K562 (cell line): ENCODE data around the gene VPS41. TPM values are rescaled to one million over a fixed set of nuclear protein-coding genes. Genes with fewer than 3 reads are reported as not detected.

Experiments
- CAMTA2 ChIP-seq: fragments of 250-450 bp; sonication (Bioruptor Pico); conservative IDR thresholded peaks from 2 replicates; pipeline ENCODE4 v1.5.1; 2022
- CEBPB ChIP-seq: fragments of 450-650 bp; IDR thresholded peaks from 2 replicates; pipeline ENCODE4 v1.6.1; 2016; ENCODE audit warnings: missing genetic modification characterization, missing compliant biosample characterization
- CREB1 ChIP-seq, 2 experiments: sonication (generic) in 1 of 2; formaldehyde crosslinking in 1 of 2; IDR thresholded peaks; 2 replicates each; pipeline versions ENCODE4 v1.6.1 to v1.8.0; 2012 to 2022; ENCODE audit warnings: inconsistent platforms in 1 of 2, mild to moderate bottlenecking in 1 of 2, missing genetic modification reagents in 1 of 2, moderate library complexity in 1 of 2
- DMBX1 ChIP-seq: fragments of 250-450 bp; sonication (Bioruptor Pico); IDR thresholded peaks from 2 replicates; pipeline ENCODE4 v1.8.0; 2022; ENCODE audit warnings: inconsistent platforms, mild to moderate bottlenecking, moderate library complexity, borderline replicate concordance
- EWSR1 ChIP-seq: fragments of 450-650 bp; IDR thresholded peaks from 2 replicates; pipeline ENCODE4 v1.6.1; 2018; ENCODE audit warnings: borderline replicate concordance, mild to moderate bottlenecking, low read depth, moderate library complexity; ENCODE audit not compliant: partially characterized antibody
- HDAC2 ChIP-seq: fragments of 450-650 bp; IDR thresholded peaks from 2 replicates; pipeline ENCODE4 v1.6.1; 2016; ENCODE audit warnings: mild to moderate bottlenecking
- MAZ ChIP-seq, 2 experiments: fragments of 450-650 bp in 1 of 2; sonication (generic) in 1 of 2; formaldehyde crosslinking; IDR thresholded peaks in 1 of 2; conservative IDR thresholded peaks in 1 of 2; 2 replicates each; pipeline versions ENCODE4 v1.4.0 to v1.5.0; 2020; ENCODE audit warnings: mild to moderate bottlenecking in 1 of 2, missing genetic modification reagents in 1 of 2
- POLR2B ChIP-seq: fragments of 450-650 bp; IDR thresholded peaks from 2 replicates; pipeline ENCODE4 v1.6.1; 2018; ENCODE audit warnings: low read depth; ENCODE audit not compliant: partially characterized antibody
- SRSF9 ChIP-seq: fragments of 200-400 bp; formaldehyde crosslinking; IDR thresholded peaks from 2 replicates; pipeline ENCODE4 v1.6.1; 2017; ENCODE audit warnings: low read depth, low read length, borderline replicate concordance
- ZBTB5 ChIP-seq: fragments of 450-650 bp; IDR thresholded peaks from 2 replicates; pipeline ENCODE4 v1.6.1; 2017; ENCODE audit warnings: antibody characterized with exemption
- ZFP36 ChIP-seq: fragments of 150-350 bp; IDR thresholded peaks from 2 replicates; pipeline ENCODE4 v1.6.1; 2018; ENCODE audit warnings: low read length, low read depth; ENCODE audit not compliant: partially characterized antibody
- ZNF354B ChIP-seq: fragments of 250-450 bp; sonication (Bioruptor Pico); IDR thresholded peaks from 2 replicates; pipeline ENCODE4 v1.4.0; 2020
- ZNF384 ChIP-seq: IDR thresholded peaks from 2 replicates; pipeline ENCODE4 v1.6.1; 2012; ENCODE audit warnings: low read depth, low read length, improper control_type of control experiment
- ZNF511 ChIP-seq: sonication (generic); formaldehyde crosslinking; IDR thresholded peaks from 2 replicates; pipeline ENCODE4 v1.8.0; 2022; ENCODE audit warnings: mild to moderate bottlenecking, missing genetic modification reagents
- ZNF512 ChIP-seq: IDR thresholded peaks from 2 replicates; pipeline ENCODE4 v1.6.1; 2016; ENCODE audit warnings: missing genetic modification characterization, missing compliant biosample characterization
- ZNF668 ChIP-seq: fragments of 250-450 bp; sonication (Bioruptor Pico); IDR thresholded peaks from 2 replicates; pipeline ENCODE4 v1.8.0; 2022; ENCODE audit warnings: mild to moderate bottlenecking, inconsistent platforms
- polyA plus RNA-seq, 8 experiments: library from polyadenylated mRNA; depleted of rRNA in 4 of 8; stranded (reverse) in 5 of 8; unstranded in 3 of 8; fragments of >200 nt; fragmentation: Nextera tagmentation in 2 of 8; fragmentation: Illumina TruSeq in 1 of 8; extraction: Ambion mirVana in 2 of 8; extraction: Trizol in 1 of 8; gene quantifications; 2 replicates each; pipeline versions ENCODE4 v1.2.1 to v1.2.3, GENCODE V29; 2011 to 2014; ENCODE audit warnings: inconsistent platforms in 1 of 8, missing spikeins in 1 of 8
- total RNA-seq, 7 experiments: library from RNA; depleted of rRNA in 6 of 7; stranded (reverse); fragments of >200 nt in 6 of 7; fragmentation: Illumina TruSeq in 2 of 7; extraction: Trizol in 2 of 7; gene quantifications; 2 replicates each; pipeline versions ENCODE4 v1.2.1 to v1.2.3, GENCODE V29; 2011 to 2021; ENCODE audit warnings: low replicate concordance in 1 of 7
- TF ChIP-seq, protein P1 (sequence below): sonication (generic); formaldehyde crosslinking; IDR thresholded peaks from 2 replicates; pipeline ENCODE4 v1.8.1; 2023; ENCODE audit warnings: mild to moderate bottlenecking, missing genetic modification reagents
- TF ChIP-seq, protein P2 (sequence below): fragments of 150-350 bp; conservative IDR thresholded peaks from 2 replicates; pipeline ENCODE4 v1.6.1; 2014; ENCODE audit warnings: low read length

Gene VPS41
- total and polyA plus RNA-seq, 9 of the 15 experiments (the other 6 are each of a cell fraction or from before 2014, with no cell fraction given), result 17.7 to 46.8 (median 32.1) TPM

- TF ChIP-seq, protein P1, sequence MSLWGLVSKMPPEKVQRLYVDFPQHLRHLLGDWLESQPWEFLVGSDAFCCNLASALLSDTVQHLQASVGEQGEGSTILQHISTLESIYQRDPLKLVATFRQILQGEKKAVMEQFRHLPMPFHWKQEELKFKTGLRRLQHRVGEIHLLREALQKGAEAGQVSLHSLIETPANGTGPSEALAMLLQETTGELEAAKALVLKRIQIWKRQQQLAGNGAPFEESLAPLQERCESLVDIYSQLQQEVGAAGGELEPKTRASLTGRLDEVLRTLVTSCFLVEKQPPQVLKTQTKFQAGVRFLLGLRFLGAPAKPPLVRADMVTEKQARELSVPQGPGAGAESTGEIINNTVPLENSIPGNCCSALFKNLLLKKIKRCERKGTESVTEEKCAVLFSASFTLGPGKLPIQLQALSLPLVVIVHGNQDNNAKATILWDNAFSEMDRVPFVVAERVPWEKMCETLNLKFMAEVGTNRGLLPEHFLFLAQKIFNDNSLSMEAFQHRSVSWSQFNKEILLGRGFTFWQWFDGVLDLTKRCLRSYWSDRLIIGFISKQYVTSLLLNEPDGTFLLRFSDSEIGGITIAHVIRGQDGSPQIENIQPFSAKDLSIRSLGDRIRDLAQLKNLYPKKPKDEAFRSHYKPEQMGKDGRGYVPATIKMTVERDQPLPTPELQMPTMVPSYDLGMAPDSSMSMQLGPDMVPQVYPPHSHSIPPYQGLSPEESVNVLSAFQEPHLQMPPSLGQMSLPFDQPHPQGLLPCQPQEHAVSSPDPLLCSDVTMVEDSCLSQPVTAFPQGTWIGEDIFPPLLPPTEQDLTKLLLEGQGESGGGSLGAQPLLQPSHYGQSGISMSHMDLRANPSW (CRISPR knock-in tag), result no peak
- TF ChIP-seq SRSF9, result no peak
- no peak for TF ChIP-seq ZNF668
- TF ChIP-seq EWSR1, result no peak
- TF ChIP-seq ZNF354B (CRISPR knock-in tag), result no peak
- TF ChIP-seq ZNF384, result no peak
- 0 out of 2 replicates have a peak, but pooled peaks have one; percentile 11 for TF ChIP-seq CREB1 (IDR thresholded peaks at IDR 0.05)
- TF ChIP-seq CREB1 (CRISPR knock-in tag; IDR thresholded peaks at IDR 0.05), result no peak
- 0 out of 4 replicates have a peak, but pooled peaks of 1 of the 2 experiments have one; percentile 31 for TF ChIP-seq MAZ (CRISPR knock-in tag; conservative IDR thresholded peaks at IDR 0.05 in 1 of 2, IDR thresholded peaks at IDR 0.05 in 1 of 2)
- TF ChIP-seq ZNF511 (CRISPR knock-in tag), result no peak
- TF ChIP-seq, protein P2, sequence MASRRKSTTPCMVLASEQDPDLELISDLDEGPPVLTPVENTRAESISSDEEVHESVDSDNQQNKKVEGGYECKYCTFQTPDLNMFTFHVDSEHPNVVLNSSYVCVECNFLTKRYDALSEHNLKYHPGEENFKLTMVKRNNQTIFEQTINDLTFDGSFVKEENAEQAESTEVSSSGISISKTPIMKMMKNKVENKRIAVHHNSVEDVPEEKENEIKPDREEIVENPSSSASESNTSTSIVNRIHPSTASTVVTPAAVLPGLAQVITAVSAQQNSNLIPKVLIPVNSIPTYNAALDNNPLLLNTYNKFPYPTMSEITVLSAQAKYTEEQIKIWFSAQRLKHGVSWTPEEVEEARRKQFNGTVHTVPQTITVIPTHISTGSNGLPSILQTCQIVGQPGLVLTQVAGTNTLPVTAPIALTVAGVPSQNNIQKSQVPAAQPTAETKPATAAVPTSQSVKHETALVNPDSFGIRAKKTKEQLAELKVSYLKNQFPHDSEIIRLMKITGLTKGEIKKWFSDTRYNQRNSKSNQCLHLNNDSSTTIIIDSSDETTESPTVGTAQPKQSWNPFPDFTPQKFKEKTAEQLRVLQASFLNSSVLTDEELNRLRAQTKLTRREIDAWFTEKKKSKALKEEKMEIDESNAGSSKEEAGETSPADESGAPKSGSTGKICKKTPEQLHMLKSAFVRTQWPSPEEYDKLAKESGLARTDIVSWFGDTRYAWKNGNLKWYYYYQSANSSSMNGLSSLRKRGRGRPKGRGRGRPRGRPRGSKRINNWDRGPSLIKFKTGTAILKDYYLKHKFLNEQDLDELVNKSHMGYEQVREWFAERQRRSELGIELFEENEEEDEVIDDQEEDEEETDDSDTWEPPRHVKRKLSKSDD, result no peak
- peak; percentile 29; the same call in 1 of the 2 replicates for TF ChIP-seq DMBX1
- TF ChIP-seq ZBTB5, result no peak
- TF ChIP-seq POLR2B, result peak; percentile 64
- peak; percentile 83 for TF ChIP-seq HDAC2
- no peak for TF ChIP-seq ZNF512
- TF ChIP-seq CEBPB (tag), result no peak
- no peak for TF ChIP-seq CAMTA2 (CRISPR knock-in tag)
- TF ChIP-seq ZFP36, result no peak
These were observed at the start of gene VPS41 (continued) for GRCh38 chr7:38908759-38909335.
